Activated CD4-positive, alpha-beta T cell treated with anti-CD3 and anti-CD28 coated beads, Interleukin-2, amount 10 ng/mL, durations not matched to agents 7 days and 5 days (primary cell): ENCODE data around the gene EMP2. TPM values are rescaled to one million over a fixed set of nuclear protein-coding genes. Genes with fewer than 3 reads are reported as not detected.

Source experiments
- CTCF ChIA-PET: fragments of 350-600 bp; sonication (Branson Sonifier 250); formaldehyde crosslinking; loops from one replicate; lab custom pipeline; 2021; ENCODE audit warnings: antibody characterized with exemption; lab: Charles Lee
- POLR2A ChIA-PET: fragments of 350-600 bp; sonication (Branson Sonifier 250); formaldehyde crosslinking; loops from one replicate; lab custom pipeline; 2021; ENCODE audit warnings: antibody characterized with exemption; lab: Charles Lee
- DNase-seq: peaks from one replicate; pipeline ENCODE4 v3.0.0-alpha.2; 2020
- H3K27ac Mint-ChIP-seq: one replicate; pipeline ENCODE4 v1.8.0; 2021; ENCODE audit warnings: mild to moderate bottlenecking, moderate library complexity, mixed read lengths
- H3K27me3 Mint-ChIP-seq: one replicate; pipeline ENCODE4 v1.8.0; 2021; ENCODE audit warnings: mixed read lengths
- H3K36me3 Mint-ChIP-seq: one replicate; pipeline ENCODE4 v1.8.0; 2021; ENCODE audit warnings: low read depth, mixed read lengths
- H3K4me1 Mint-ChIP-seq: one replicate; pipeline ENCODE4 v1.8.0; 2021; ENCODE audit warnings: mixed read lengths
- H3K4me3 Mint-ChIP-seq: one replicate; pipeline ENCODE4 v1.8.0; 2021; ENCODE audit warnings: mild to moderate bottlenecking, moderate library complexity, mixed read lengths
- H3K9me3 Mint-ChIP-seq: one replicate; pipeline ENCODE4 v1.8.0; 2021; ENCODE audit warnings: mixed read lengths
- total RNA-seq, 2 experiments: library from RNA; stranded (reverse); gene quantifications; one replicate each; pipeline ENCODE4 v1.2.3, GENCODE V29; 2021

EMP2 gene
- total RNA-seq, 2 experiments from 2014 or later = not detected

DNA sequence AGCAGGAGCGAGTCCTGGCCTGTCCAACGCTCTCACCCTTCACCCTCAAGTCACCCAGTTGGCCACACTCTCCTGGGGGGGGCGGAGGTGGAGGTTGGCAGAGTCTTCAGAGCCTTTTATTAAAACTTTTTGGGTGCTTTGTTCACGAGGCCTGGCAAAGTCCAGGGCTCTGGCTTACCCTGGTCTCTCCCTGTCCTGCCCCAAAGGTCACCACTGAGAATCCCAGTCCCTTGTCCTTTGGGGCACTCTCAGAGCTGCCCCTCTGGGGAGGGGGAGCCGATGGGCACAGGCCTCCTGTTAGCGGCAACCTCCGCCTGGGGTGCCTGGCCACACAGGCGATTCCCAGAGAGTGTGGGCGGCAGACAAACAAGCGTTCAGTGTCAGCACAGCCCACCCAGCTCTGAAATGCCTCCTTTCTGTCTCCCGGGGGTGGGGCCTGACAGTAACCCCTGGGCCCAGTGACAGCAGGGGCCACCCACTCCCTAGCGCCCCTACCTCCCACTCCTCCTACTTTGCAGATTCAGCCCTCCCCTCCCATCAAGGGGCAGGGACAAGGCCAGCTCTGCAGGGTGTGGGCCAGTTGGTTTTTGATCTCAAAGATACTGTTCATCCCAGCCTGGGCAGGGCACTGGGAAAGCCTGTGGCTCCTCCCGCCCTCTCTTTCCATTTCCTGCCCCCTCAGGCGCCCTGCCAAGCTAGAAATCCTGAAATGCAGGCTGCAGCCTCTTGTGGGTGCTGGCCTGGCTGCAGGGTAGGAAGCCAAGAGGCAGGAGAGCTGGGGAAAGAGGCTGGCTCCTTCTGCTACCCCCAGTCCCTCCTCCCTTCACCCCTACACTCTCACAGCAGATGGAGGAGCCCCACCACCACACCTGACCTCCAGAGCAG, 36.6 kb upstream of the EMP2 start:
- Mint-ChIP-seq H3K36me3 (no peaks in the 10 kb centered on the region), H3K27me3 (peaks cover 1% of the 10 kb centered on the region), H3K27ac (peak overlapping the region; percentile 19), H3K4me3 (no peak overlapping the region), H3K9me3 (no peaks in the 10 kb centered on the region), H3K4me1 (no peaks in the 10 kb centered on the region)
- no peak for DNase-seq
- POLR2A ChIA-PET = no interaction called here
- CTCF ChIA-PET = interaction anchor here (0.6 to 0.7 kb wide), 2 partner anchors 18 to 26 kb away, joined by 3 to 4 read pairs; no protein-coding TSS in a partner anchor

DNA sequence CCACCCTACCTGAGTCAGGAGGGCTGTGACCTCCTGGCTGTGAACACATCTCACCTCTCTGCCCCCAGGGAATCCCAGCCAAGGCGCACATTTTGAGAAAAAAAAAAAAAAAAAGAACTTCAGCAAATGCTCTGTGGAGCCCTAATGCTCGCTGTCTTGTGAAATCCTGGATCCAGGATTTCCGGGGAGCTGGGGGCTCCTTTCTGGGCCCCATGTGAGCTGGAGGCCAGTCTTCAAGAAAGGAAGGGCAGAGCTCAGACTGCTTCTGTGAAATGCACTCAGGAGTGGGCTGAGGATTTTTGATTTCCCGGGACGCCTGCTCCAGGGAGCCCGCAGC, 36.0 kb upstream of the EMP2 start:
- H3K4me3 Mint-ChIP-seq = no peak overlapping the region
- no peaks in the 10 kb centered on the region for H3K36me3 Mint-ChIP-seq
- ChIA-PET CTCF (interaction anchor here (0.6 to 0.7 kb wide), 2 partner anchors 18 to 26 kb away, joined by 3 to 4 read pairs; no protein-coding TSS in a partner anchor), POLR2A (no interaction called here)
- H3K27ac Mint-ChIP-seq = no peak overlapping the region
- no peak for DNase-seq
- H3K4me1 Mint-ChIP-seq = no peaks in the 10 kb centered on the region
- H3K27me3 Mint-ChIP-seq = peaks cover 1% of the 10 kb centered on the region
- no peaks in the 10 kb centered on the region for H3K9me3 Mint-ChIP-seq

- ChIA-PET POLR2A (no interaction called here), CTCF (no interaction called here)
- Mint-ChIP-seq H3K4me3 (no peak overlapping the region), H3K36me3 (no peaks in the 10 kb centered on the region), H3K9me3 (no peaks in the 10 kb centered on the region), H3K27ac (no peak overlapping the region), H3K27me3 (peaks cover 3% of the 10 kb centered on the region), H3K4me1 (no peaks in the 10 kb centered on the region)
- no peak for DNase-seq
Measured at GRCh38 chr16:10614685-10615084, 34.3 kb upstream of the EMP2 start.

DNA sequence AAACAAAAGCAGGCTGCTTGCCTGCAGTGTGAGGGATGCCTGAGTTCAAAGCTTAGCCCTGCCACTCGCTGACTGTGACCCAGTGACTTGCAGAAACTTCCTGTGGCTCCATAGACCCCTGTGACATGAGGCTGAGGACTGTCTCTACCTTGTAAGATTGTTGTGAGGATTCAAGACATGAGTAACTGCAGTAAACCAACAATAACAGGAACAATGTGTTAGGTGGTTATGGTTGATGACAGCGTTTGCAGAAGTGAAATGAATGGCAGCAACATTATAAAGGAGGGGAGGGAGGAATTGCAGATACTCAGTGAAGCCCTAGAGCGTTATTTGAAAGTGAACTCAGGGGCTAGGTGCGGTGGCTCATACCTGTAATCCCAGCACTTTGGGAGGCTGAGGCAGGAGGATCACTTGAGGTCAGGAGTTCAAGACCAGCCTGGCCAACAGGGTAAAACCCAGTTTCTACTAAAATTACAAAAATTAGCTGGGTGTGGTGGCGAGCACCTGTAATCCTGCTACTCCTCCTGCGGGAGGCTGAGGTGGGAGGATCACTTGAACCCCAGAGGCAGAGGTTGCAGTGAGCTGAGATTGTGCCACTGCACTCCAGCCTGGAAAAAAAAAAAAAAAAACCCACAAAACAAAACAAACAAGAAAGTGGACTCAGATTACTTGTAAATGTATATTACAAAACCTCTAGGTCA, 33.5 kb upstream of the EMP2 start:
- H3K36me3 Mint-ChIP-seq = no peaks in the 10 kb centered on the region
- no peak for DNase-seq
- H3K27ac Mint-ChIP-seq = no peak overlapping the region
- H3K4me1 Mint-ChIP-seq = no peaks in the 10 kb centered on the region
- CTCF ChIA-PET = no interaction called here
- peaks cover 3% of the 10 kb centered on the region for H3K27me3 Mint-ChIP-seq
- H3K4me3 Mint-ChIP-seq = no peak overlapping the region
- POLR2A ChIA-PET = no interaction called here
- no peaks in the 10 kb centered on the region for H3K9me3 Mint-ChIP-seq

DNA sequence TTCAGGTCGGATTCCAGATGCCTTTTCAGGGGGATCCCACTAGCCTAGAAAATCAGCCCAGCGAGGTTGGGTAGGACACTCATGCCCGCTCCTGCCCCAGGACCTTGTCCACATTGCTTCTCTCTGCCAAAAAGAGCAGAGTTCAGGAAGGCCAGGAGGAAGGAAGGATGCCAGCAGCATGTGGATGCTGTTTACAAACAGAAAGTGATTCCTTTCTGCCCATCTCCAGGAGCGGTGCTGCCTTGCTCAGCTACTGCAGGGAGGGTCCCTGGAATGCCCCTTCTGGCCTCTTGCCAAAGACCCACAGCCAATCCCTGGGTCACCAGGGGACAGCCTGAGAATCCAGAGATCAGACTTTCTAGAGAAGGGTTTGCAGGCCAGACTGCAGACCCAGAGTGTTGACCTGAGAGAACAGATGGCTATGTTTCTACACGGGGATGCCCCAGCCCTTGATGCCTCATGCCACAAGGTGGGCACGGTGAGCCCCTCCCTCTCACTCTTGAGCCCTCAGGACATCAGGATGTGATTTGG, 32.3 kb upstream of the EMP2 start:
- Mint-ChIP-seq H3K4me3 (no peak overlapping the region), H3K9me3 (no peaks in the 10 kb centered on the region), H3K4me1 (no peaks in the 10 kb centered on the region), H3K27ac (no peak overlapping the region), H3K36me3 (no peaks in the 10 kb centered on the region), H3K27me3 (peaks cover 3% of the 10 kb centered on the region)
- no peak for DNase-seq
- ChIA-PET CTCF (no interaction called here), POLR2A (no interaction called here)

DNA sequence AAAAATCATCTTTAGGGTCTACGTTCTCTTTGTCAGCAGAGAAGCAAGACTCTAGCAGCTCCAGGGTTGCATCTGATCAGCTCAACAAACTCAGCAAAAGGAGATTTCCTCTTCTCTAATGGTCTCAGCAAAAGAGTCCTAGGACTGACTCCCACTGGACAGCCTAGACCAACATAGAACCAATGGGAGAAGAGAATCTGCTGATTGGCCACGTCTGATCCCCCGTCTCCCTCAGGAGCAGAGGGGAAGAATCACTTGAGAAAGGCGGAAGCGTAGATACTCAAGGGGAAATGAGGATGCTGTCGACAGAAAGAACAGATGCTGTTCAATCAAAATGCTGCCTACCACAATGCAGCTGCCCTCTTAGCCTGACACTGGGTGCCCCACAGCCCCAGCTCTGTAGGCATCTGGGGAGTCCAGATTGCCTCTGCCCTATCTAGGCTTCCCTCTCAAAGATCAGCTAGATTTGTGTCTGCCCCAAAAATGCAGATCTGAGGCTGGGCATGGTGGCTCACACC, 31.5 kb upstream of the EMP2 start:
- Mint-ChIP-seq H3K36me3 (no peaks in the 10 kb centered on the region), H3K4me1 (no peaks in the 10 kb centered on the region), H3K27ac (no peak overlapping the region), H3K9me3 (no peaks in the 10 kb centered on the region), H3K4me3 (no peak overlapping the region), H3K27me3 (peaks cover 3% of the 10 kb centered on the region)
- POLR2A ChIA-PET = no interaction called here
- CTCF ChIA-PET = no interaction called here
- no peak for DNase-seq

DNA sequence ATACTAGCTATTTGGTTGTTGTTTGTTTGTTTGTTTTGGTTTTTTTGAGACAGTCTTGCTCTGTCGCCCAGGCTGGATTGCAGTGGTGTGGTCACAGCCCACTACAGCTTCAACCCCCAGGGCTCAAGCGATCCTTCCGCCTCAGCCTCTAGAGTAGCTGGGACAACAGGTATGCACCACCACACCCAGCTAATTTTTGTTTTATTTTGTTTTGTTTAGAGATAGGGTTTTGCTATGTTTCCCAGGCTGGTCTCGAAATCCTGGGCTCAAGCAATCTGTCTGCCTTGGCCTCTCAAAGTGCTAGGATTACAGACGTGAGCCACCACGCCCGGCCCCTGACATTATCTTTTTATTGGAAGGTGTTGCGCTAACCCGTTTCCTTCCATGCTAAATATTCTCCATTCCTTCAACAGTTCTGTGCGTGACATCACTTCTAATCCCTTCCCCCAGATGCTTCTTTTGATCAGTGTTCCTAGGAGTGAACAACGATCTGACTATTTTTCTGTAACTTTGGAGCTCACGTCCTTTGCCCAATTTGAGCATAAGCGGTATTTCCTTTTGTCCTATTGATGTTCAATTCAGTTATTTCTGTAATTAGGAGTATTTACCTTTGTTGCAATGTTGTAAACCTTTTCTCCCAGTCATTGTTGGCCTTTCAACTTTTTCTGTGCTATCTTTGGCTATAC, 30.2 kb upstream of the EMP2 start:
- H3K4me1 Mint-ChIP-seq = no peaks in the 10 kb centered on the region
- H3K9me3 Mint-ChIP-seq = no peaks in the 10 kb centered on the region
- ChIA-PET POLR2A (no interaction called here), CTCF (interaction anchor here (0.6 to 0.7 kb wide), 2 partner anchors 111 to 237 kb away, joined by 3 read pairs; no protein-coding TSS in a partner anchor)
- H3K36me3 Mint-ChIP-seq = no peaks in the 10 kb centered on the region
- H3K4me3 Mint-ChIP-seq = no peak overlapping the region
- H3K27ac Mint-ChIP-seq = no peak overlapping the region
- no peak for DNase-seq
- peaks cover 3% of the 10 kb centered on the region for H3K27me3 Mint-ChIP-seq

DNA sequence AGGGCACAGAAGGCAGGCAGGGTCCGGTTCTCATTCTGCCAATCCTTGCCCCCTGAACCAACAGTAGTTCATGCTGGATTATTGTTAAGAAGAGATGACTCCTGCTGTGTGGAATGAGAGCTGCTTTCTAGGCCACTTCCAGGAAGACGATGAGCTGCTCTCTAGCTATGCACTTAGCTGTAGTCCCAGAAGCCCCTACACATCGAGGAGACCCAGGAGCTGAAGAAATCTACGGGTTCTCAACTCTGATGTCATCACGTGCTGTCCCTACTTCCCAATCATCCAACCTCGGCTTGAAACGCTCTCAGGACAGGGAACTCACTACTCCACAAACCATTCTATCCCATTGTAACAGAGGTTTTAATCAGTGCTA, 29.0 kb upstream of the EMP2 start:
- POLR2A ChIA-PET = no interaction called here
- H3K27me3 Mint-ChIP-seq = peaks cover 3% of the 10 kb centered on the region
- H3K27ac Mint-ChIP-seq = no peak overlapping the region
- no peaks in the 10 kb centered on the region for H3K9me3 Mint-ChIP-seq
- DNase-seq = no peak
- H3K4me1 Mint-ChIP-seq = no peaks in the 10 kb centered on the region
- no peak overlapping the region for H3K4me3 Mint-ChIP-seq
- no peaks in the 10 kb centered on the region for H3K36me3 Mint-ChIP-seq
- CTCF ChIA-PET = no interaction called here

GRCh38 chr16:10608687-10609401, 28.4 kb upstream of the EMP2 start:
- POLR2A ChIA-PET = no interaction called here

GRCh38 chr16:10607157-10607556, 26.8 kb upstream of the EMP2 start:
- Mint-ChIP-seq H3K27ac (no peak overlapping the region), H3K4me1 (no peaks in the 10 kb centered on the region), H3K36me3 (no peaks in the 10 kb centered on the region), H3K27me3 (peaks cover 2% of the 10 kb centered on the region), H3K9me3 (no peaks in the 10 kb centered on the region), H3K4me3 (no peak overlapping the region)
- POLR2A ChIA-PET = no interaction called here
- CTCF ChIA-PET = no interaction called here
- no peak for DNase-seq

More at GRCh38 chr16:10608687-10609401, 28.4 kb upstream of the EMP2 start:
- no peaks in the 10 kb centered on the region for H3K9me3 Mint-ChIP-seq
- no peak overlapping the region for H3K27ac Mint-ChIP-seq
- DNase-seq = no peak
- no peaks in the 10 kb centered on the region for H3K4me1 Mint-ChIP-seq
- CTCF ChIA-PET = no interaction called here
- no peaks in the 10 kb centered on the region for H3K36me3 Mint-ChIP-seq
- no peak overlapping the region for H3K4me3 Mint-ChIP-seq
- peaks cover 3% of the 10 kb centered on the region for H3K27me3 Mint-ChIP-seq

DNA sequence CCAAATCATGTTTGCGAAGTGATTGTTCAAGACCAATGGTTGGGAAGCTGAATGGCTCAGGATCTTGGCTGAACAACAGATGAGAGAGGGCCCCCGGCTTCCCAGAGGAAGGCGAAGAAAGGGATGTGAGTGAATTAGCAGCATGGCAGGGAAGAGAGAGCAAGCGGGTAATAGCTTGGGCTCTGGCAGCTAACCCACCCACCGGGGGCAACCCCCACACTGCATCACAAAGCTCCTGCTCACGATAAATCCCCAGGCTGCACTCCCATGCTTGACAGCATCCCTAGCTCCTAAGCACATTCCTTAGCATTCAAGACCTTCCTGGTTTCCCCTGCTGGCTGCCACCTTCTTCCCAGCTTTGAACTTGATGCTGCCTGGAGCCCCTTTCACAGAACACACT, 26.2 kb upstream of the EMP2 start:
- POLR2A ChIA-PET = no interaction called here
- CTCF ChIA-PET = no interaction called here
- no peaks in the 10 kb centered on the region for H3K4me1 Mint-ChIP-seq
- no peak overlapping the region for H3K27ac Mint-ChIP-seq
- no peak overlapping the region for H3K4me3 Mint-ChIP-seq
- H3K9me3 Mint-ChIP-seq = no peaks in the 10 kb centered on the region
- DNase-seq = no peak
- no peaks in the 10 kb centered on the region for H3K36me3 Mint-ChIP-seq
- peaks cover 2% of the 10 kb centered on the region for H3K27me3 Mint-ChIP-seq

- DNase-seq = no peak
- Mint-ChIP-seq H3K27ac (no peak overlapping the region), H3K27me3 (no peaks in the 10 kb centered on the region), H3K4me3 (no peak overlapping the region), H3K9me3 (no peaks in the 10 kb centered on the region), H3K4me1 (no peaks in the 10 kb centered on the region), H3K36me3 (no peaks in the 10 kb centered on the region)
- ChIA-PET POLR2A (no interaction called here), CTCF (no interaction called here)
Measured at GRCh38 chr16:10605636-10606035, 25.2 kb upstream of the EMP2 start.
